NCI-H748 (cell line): ENCODE data around the gene ACSS1.

Experiments
- DNase-seq: peaks from one replicate; lab custom pipeline; 2025; ENCODE audit not compliant: unreplicated experiment; lab: John Stamatoyannopoulos, UW

ACSS1 gene

GRCh38 chr20:25046736-25047666 is 10.9 kb downstream of the ACSS1 start:
- DNase-seq: no peak

- DNase-seq: no peak
Measured at GRCh38 chr20:25046181-25046641, 11.7 kb downstream of the ACSS1 start.

GRCh38 chr20:25045343-25045712 is 12.6 kb downstream of the ACSS1 start:
- DNase-seq: no peak

- no peak for DNase-seq
Measured at GRCh38 chr20:25044660-25045342, 13.1 kb downstream of the ACSS1 start.

- no peak for DNase-seq
Measured at GRCh38 chr20:25044261-25044560, 13.7 kb downstream of the ACSS1 start.

- no peak for DNase-seq
Measured at GRCh38 chr20:25043499-25044260, 14.3 kb downstream of the ACSS1 start.

GRCh38 chr20:25042531-25043498 is 15.1 kb downstream of the ACSS1 start:
- no peak for DNase-seq

- no peak for DNase-seq
Measured at GRCh38 chr20:25041813-25042530, 16.0 kb downstream of the ACSS1 start.

- no peak for DNase-seq
Measured at GRCh38 chr20:25040438-25040831, 17.5 kb downstream of the ACSS1 start.

GRCh38 chr20:25039697-25040437 is 18.1 kb downstream of the ACSS1 start:
- DNase-seq: no peak

GRCh38 chr20:25038591-25039015 is 19.3 kb downstream of the ACSS1 start:
- DNase-seq: no peak

- no peak for DNase-seq
Measured at GRCh38 chr20:25038103-25038410, 19.9 kb downstream of the ACSS1 start.

- DNase-seq: no peak
Measured at GRCh38 chr20:25037288-25038102, 20.4 kb downstream of the ACSS1 start.

- DNase-seq: no peak
Measured at GRCh38 chr20:25036331-25036936, 21.5 kb downstream of the ACSS1 start.

- no peak for DNase-seq
Measured at GRCh38 chr20:25035921-25036320, 22.0 kb downstream of the ACSS1 start.

- no peak for DNase-seq
Measured at GRCh38 chr20:25033924-25034300, 24.0 kb downstream of the ACSS1 start.

GRCh38 chr20:25033265-25033923 is 24.5 kb downstream of the ACSS1 start:
- no peak for DNase-seq
